GM12878 (cell line): ENCODE data around the gene PSMD14. TPM values are rescaled to one million over a fixed set of nuclear protein-coding genes. Genes with fewer than 3 reads are reported as not detected.

Experiments used
- ATAC-seq: fragments of 200-7000 bp; cut with Tn5 transposase; 3 replicates; pipeline ENCODE4 v1.9.1; 2020; ENCODE audit warnings: mild to moderate bottlenecking, moderate library complexity
- BruUV-seq: library from RNA; stranded (reverse); fragments of 400-500 nt; replicated peaks from 2 replicates; lab custom pipeline; 2021; lab: Mats Ljungman, UMichigan
- CTCF ChIA-PET: fragments of 300-600 bp; sonication (Branson Sonifier 250); formaldehyde crosslinking; extraction: SDS; loops from one replicate; lab custom pipeline; 2021; ENCODE audit warnings: inconsistent platforms; lab: Yijun Ruan, JAX
- POLR2A ChIA-PET: fragments of 350-600 bp; formaldehyde crosslinking; extraction: SDS; loops from one replicate; lab custom pipeline; 2021; ENCODE audit warnings: inconsistent platforms; lab: Charles Lee
- RAD21 ChIA-PET: fragments of 300-600 bp; sonication (Branson Sonifier 250); formaldehyde crosslinking; loops from one replicate; lab custom pipeline; 2023; ENCODE audit warnings: antibody characterized with exemption; ENCODE audit not compliant: unreplicated experiment; lab: Charles Lee
- SMC1A ChIA-PET: fragments of 300-600 bp; sonication (Branson Sonifier 250); formaldehyde crosslinking; loops from one replicate; lab custom pipeline; 2023; ENCODE audit not compliant: unreplicated experiment, uncharacterized antibody; lab: Charles Lee
- DNase-seq: peaks from one replicate; pipeline ENCODE4 v3.0.0-alpha.2; 2011; ENCODE audit warnings: low read depth, low spot score
- FAIRE-seq: peaks from 3 replicates; lab custom pipeline; 2011; peaks lifted over from hg19 to GRCh38; lab: Jason Lieb, UNC
- H2AFZ ChIP-seq: 2 replicates; pipeline ENCODE4 v1.6.0; 2011; ENCODE audit warnings: low read depth, low read length, control low read depth; ENCODE audit not compliant: control insufficient read depth
- H3K27ac ChIP-seq: 2 replicates; pipeline ENCODE4 v1.5.1; 2011; ENCODE audit warnings: control low read depth; ENCODE audit not compliant: control insufficient read depth, insufficient read depth
- H3K27me3 ChIP-seq, 2 experiments: replicated peaks in 1 of 2; 2 replicates each; pipeline versions ENCODE4 v1.6.0 to v1.6.1; 2011; ENCODE audit warnings: low read length in 1 of 2; ENCODE audit not compliant: control insufficient read depth in 2 of 2, insufficient read depth in 2 of 2
- H3K36me3 ChIP-seq, 2 experiments: 2 replicates each; pipeline ENCODE4 v1.5.1; 2011; ENCODE audit warnings: low read length in 1 of 2; ENCODE audit not compliant: control insufficient read depth in 2 of 2, insufficient read depth in 2 of 2
- H3K4me1 ChIP-seq: 2 replicates; pipeline ENCODE4 v1.6.1; 2011; ENCODE audit warnings: mild to moderate bottlenecking, low read length, moderate library complexity, mixed read lengths; ENCODE audit not compliant: control insufficient read depth, insufficient read depth
- H3K4me2 ChIP-seq: 2 replicates; pipeline ENCODE4 v1.6.0; 2011; ENCODE audit warnings: control low read depth; ENCODE audit not compliant: control insufficient read depth, insufficient read depth
- H3K4me3 ChIP-seq: fragments of 200-600 bp; sonication (generic); 2 replicates; pipeline ENCODE4 v1.5.1; 2016
- H3K79me2 ChIP-seq: 2 replicates; pipeline ENCODE4 v1.6.0; 2011; ENCODE audit warnings: low read length; ENCODE audit not compliant: control insufficient read depth, insufficient read depth
- H3K9ac ChIP-seq: 2 replicates; pipeline ENCODE4 v1.8.0; 2011; ENCODE audit warnings: low read length, control low read depth, mixed read lengths; ENCODE audit not compliant: control insufficient read depth, insufficient read depth
- H3K9me3 ChIP-seq: replicated peaks from 3 replicates; pipeline ENCODE4 v1.5.1; 2011; ENCODE audit warnings: mild to moderate bottlenecking, low read length; ENCODE audit not compliant: control insufficient read depth, insufficient read depth
- H4K20me1 ChIP-seq: 2 replicates; pipeline ENCODE4 v1.6.0; 2011; ENCODE audit not compliant: control insufficient read depth, insufficient read depth
- ASH2L ChIP-seq: fragments of 300-600, 200-600 bp; sonication (generic); IDR thresholded peaks from 2 replicates; pipeline ENCODE4 v1.6.1; 2017; ENCODE audit warnings: low read depth, mild to moderate bottlenecking, borderline replicate concordance
- DPF2 ChIP-seq: fragments of 450-650 bp; IDR thresholded peaks from 2 replicates; pipeline ENCODE4 v1.6.1; 2017; ENCODE audit warnings: mild to moderate bottlenecking
- E2F4 ChIP-seq: IDR thresholded peaks from 2 replicates; pipeline ENCODE4 v1.6.1; 2012; ENCODE audit warnings: low read depth, low read length, improper control_type of control experiment
- KDM1A ChIP-seq: fragments of 200-600 bp; sonication (generic); IDR thresholded peaks from 2 replicates; pipeline ENCODE4 v1.6.1; 2016; ENCODE audit warnings: borderline replicate concordance
- PKNOX1 ChIP-seq: fragments of 450-650 bp; IDR thresholded peaks from 2 replicates; pipeline ENCODE4 v1.6.1; 2016; ENCODE audit warnings: mild to moderate bottlenecking
- SKIL ChIP-seq: fragments of 450-650 bp; IDR thresholded peaks from 2 replicates; pipeline ENCODE4 v1.6.1; 2017; ENCODE audit warnings: mild to moderate bottlenecking, low read depth, inconsistent platforms; ENCODE audit not compliant: poor library complexity, severe bottlenecking
- WGBS: methylation state at CpG from one replicate; pipeline ENCODE4 v1.1.6; 2016; ENCODE audit warnings: low lambda C conversion rate; ENCODE audit not compliant: insufficient replicate concordance, insufficient coverage; ENCODE audit errors: missing lambda C conversion rate; 5-methylcytosine and 5-hydroxymethylcytosine counted together
- in situ Hi-C: fragments of 300-500 bp; cut with MboI; formaldehyde crosslinking; loops from 9 replicates; pipeline ENCODE4 v1.14.3; 2018; ENCODE audit warnings: mixed read lengths
- intact Hi-C: fragments of 100-400 bp; cut with micrococcal nuclease; formaldehyde crosslinking; loops from one replicate; pipeline ENCODE4 v1.14.2; 2022; ENCODE audit not compliant: unreplicated experiment
- polyA plus RNA-seq, 11 experiments: library from polyadenylated mRNA; depleted of rRNA in 4 of 11; unstranded in 6 of 11; stranded (reverse) in 5 of 11; fragments of >200 nt; fragmentation: Nextera tagmentation in 4 of 11; fragmentation: Illumina TruSeq in 1 of 11; extraction: Ambion mirVana in 4 of 11; extraction: Trizol in 1 of 11; gene quantifications; 1 replicate in 1 of 11; 2 replicates in 10 of 11; pipeline versions ENCODE4 v1.2.1 to v1.2.3, GENCODE V29; 2011 to 2016; ENCODE audit warnings: inconsistent platforms in 2 of 11, missing spikeins in 2 of 11, low read depth in 1 of 11
- total RNA-seq, 4 experiments: library from RNA; depleted of rRNA in 3 of 4; stranded (reverse); fragments of >200 nt in 3 of 4; fragmentation: Illumina TruSeq in 1 of 4; extraction: Trizol in 1 of 4; gene quantifications; 2 replicates each; pipeline versions ENCODE4 v1.2.1 to v1.2.3, GENCODE V29; 2013 to 2021

The PSMD14 gene
- total and polyA plus RNA-seq, 10 of the 15 experiments (the other 5 are each of a cell fraction or from before 2014, with no cell fraction given), result 70.5 to 253 (median 127) TPM

GRCh38 chr2:161421686-161422085, 113.5 kb downstream of the PSMD14 start:
- H4K20me1 ChIP-seq, result no peaks in the 10 kb centered on the region
- ChIA-PET CTCF (no interaction called here), RAD21 (no interaction called here), SMC1A (interaction anchor here (1.0 kb wide), 1 partner anchor 9 kb away, joined by 3 read pairs; no protein-coding TSS in a partner anchor), POLR2A (no interaction called here)
- BruUV-seq, result no TSS peak
- no peak overlapping the region for H3K4me2 ChIP-seq
- no peaks in the 10 kb centered on the region; the same call in 1 of the 3 replicates for H3K9me3 ChIP-seq
- H3K79me2 ChIP-seq, result no peaks in the 10 kb centered on the region
- peaks cover 22 to 50% of the 10 kb centered on the region in 2 experiments for H3K27me3 ChIP-seq
- H3K4me3 ChIP-seq, result no peak overlapping the region
- peaks cover 5% of the 10 kb centered on the region; the same call in 1 of the 2 replicates for H3K4me1 ChIP-seq
- H3K27ac ChIP-seq, result no peak overlapping the region
- ATAC-seq (no peak), DNase-seq (no peak), FAIRE-seq (no peak)
- in situ Hi-C loops, result no loop called here
- no peaks in the 10 kb centered on the region for H3K36me3 ChIP-seq
- H2AFZ ChIP-seq, result no peak overlapping the region
- TF ChIP-seq E2F4 (no peak), PKNOX1 (no peak), ASH2L (no peak)
- H3K9ac ChIP-seq, result no peak overlapping the region
- intact Hi-C loops, result loop anchor here (10.0 kb wide), 1 partner anchor 523 kb away; no protein-coding TSS in a partner anchor
- WGBS, result 0% methylated on average over 2 of the region's 2 CpGs

- no peak overlapping the region for H2AFZ ChIP-seq
- H3K4me3 ChIP-seq, result no peak overlapping the region
- FAIRE-seq (no peak), ATAC-seq (no peak), DNase-seq (no peak)
- CTCF ChIA-PET, result no interaction called here
- H3K4me2 ChIP-seq, result no peak overlapping the region
- no peak overlapping the region for H3K9ac ChIP-seq
- SMC1A ChIA-PET, result interaction anchor here (1.0 kb wide), 1 partner anchor 8 kb away, joined by 3 read pairs; no protein-coding TSS in a partner anchor
- H3K79me2 ChIP-seq, result no peaks in the 10 kb centered on the region
- H3K36me3 ChIP-seq, result no peaks in the 10 kb centered on the region
- peaks cover 14 to 51% of the 10 kb centered on the region in 2 experiments for H3K27me3 ChIP-seq
- intact Hi-C loops (loop anchor here (10.0 kb wide), 1 partner anchor 522 kb away; no protein-coding TSS in a partner anchor), in situ Hi-C loops (no loop called here)
- BruUV-seq, result no TSS peak
- TF ChIP-seq SKIL (no peak), DPF2 (no peak), KDM1A (no peak)
- H3K9me3 ChIP-seq, result no peaks in the 10 kb centered on the region; the same call in 1 of the 3 replicates
- POLR2A ChIA-PET, result no interaction called here
- RAD21 ChIA-PET, result no interaction called here
- H3K4me1 ChIP-seq, result peaks cover 5% of the 10 kb centered on the region; the same call in 1 of the 2 replicates
- 73% methylated on average over 7 of the region's 11 CpGs for WGBS
- H3K27ac ChIP-seq, result no peak overlapping the region
- no peaks in the 10 kb centered on the region for H4K20me1 ChIP-seq
Observed at GRCh38 chr2:161422816-161423403, 114.7 kb downstream of the PSMD14 start.
